ENCODE measurements around the gene ATPAF2.

ATPAF2 gene

GRCh38 chr17:18039535-18040260 lies 730 bp upstream of the ATPAF2 start:
- DNase-seq (ENCODE audit: low read depth) = peak; percentile 3

GRCh38 chr17:18038149-18038850 lies 668 bp downstream of the ATPAF2 start:
- DNase-seq (ENCODE audit: low read depth) = no peak

GRCh38 chr17:18037486-18037885 lies 1.5 kb downstream of the ATPAF2 start:
- DNase-seq (ENCODE audit: low read depth) = no peak

- DNase-seq (ENCODE audit: low read depth) = no peak
Observed at GRCh38 chr17:18035704-18036103, 3.3 kb downstream of the ATPAF2 start.

GRCh38 chr17:18033442-18034099 lies 5.4 kb downstream of the ATPAF2 start:
- no peak for DNase-seq (ENCODE audit: low read depth)

GRCh38 chr17:18031955-18032354 lies 7.0 kb downstream of the ATPAF2 start:
- DNase-seq (ENCODE audit: low read depth) = no peak

GRCh38 chr17:18028952-18029540 lies 9.9 kb downstream of the ATPAF2 start:
- no peak for DNase-seq (ENCODE audit: low read depth)

- no peak for DNase-seq (ENCODE audit: low read depth)
Observed at GRCh38 chr17:18028114-18028951, 10.6 kb downstream of the ATPAF2 start.

GRCh38 chr17:18027280-18027679 lies 11.7 kb downstream of the ATPAF2 start:
- DNase-seq (ENCODE audit: low read depth) = no peak

- no peak for DNase-seq (ENCODE audit: low read depth)
Observed at GRCh38 chr17:18025945-18026776, 12.8 kb downstream of the ATPAF2 start.

GRCh38 chr17:18025241-18025944 lies 13.6 kb downstream of the ATPAF2 start:
- DNase-seq (ENCODE audit: low read depth) = no peak

GRCh38 chr17:18021372-18021771 lies 17.6 kb downstream of the ATPAF2 start:
- DNase-seq (ENCODE audit: low read depth) = no peak

GRCh38 chr17:18020971-18021370 lies 18.0 kb downstream of the ATPAF2 start:
- DNase-seq (ENCODE audit: low read depth) = no peak

GRCh38 chr17:18019838-18020154 lies 19.2 kb downstream of the ATPAF2 start:
- no peak for DNase-seq (ENCODE audit: low read depth)

GRCh38 chr17:18018411-18018921 lies 20.5 kb downstream of the ATPAF2 start:
- no peak for DNase-seq (ENCODE audit: low read depth)

- DNase-seq (ENCODE audit: low read depth) = no peak
Observed at GRCh38 chr17:18017958-18018357, 21.0 kb downstream of the ATPAF2 start.

- DNase-seq (ENCODE audit: low read depth) = no peak
Observed at GRCh38 chr17:18016426-18016825, 22.5 kb downstream of the ATPAF2 start.

- no peak for DNase-seq (ENCODE audit: low read depth)
Observed at GRCh38 chr17:18015593-18015992, 23.4 kb downstream of the ATPAF2 start.

- DNase-seq (ENCODE audit: low read depth) = no peak
Observed at GRCh38 chr17:18014006-18014405, 25.0 kb downstream of the ATPAF2 start.

- no peak for DNase-seq (ENCODE audit: low read depth)
Observed at GRCh38 chr17:18011286-18011685, 27.7 kb downstream of the ATPAF2 start.
